ENCODE measurements around the gene KIF26A. TPM values are rescaled to one million over a fixed set of nuclear protein-coding genes. Genes with fewer than 3 reads are reported as not detected.
"Not testable (repeated sequence)": the region's sequence is repeated elsewhere in the genome, so short reads cannot be mapped to it uniquely, and the experiment has no call there.

KIF26A gene
- total and polyA plus RNA-seq, 2 experiments from 2014 or later = 3.5 to 5.0 TPM

DNA sequence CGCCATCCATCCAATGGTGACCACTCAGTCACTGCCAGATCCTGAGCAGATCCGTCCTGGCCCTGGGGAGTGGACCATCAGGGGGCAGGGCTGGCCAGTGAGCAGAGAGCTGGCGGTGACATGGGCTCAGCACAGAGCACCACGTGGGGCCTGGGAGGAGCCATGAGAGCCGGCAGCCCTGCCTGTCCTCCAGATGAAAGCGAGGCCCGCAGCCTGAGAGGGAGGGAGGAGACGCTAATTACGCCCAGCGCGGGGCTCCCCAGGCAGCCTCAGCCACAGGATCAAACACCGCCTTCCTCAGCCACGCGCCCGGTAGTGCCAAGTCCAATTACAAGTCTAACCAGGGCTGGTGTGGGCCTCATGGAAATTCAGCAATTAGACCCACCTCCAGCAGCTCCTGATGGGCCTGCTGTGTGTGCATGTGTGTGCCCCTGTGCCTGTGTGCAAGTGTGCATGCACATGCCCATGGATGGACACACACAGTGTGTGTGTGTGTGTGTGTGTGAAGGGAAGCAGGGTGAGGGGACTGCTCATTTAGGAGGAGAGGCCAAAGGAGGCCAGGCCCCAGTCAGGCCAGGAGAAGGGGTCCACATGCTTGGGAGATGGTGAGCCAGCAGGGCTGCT is 68.0 kb downstream of the KIF26A start:
- no peaks in the 10 kb centered on the region for H3K27me3 ChIP-seq
- no peaks in the 10 kb centered on the region for H4K20me1 ChIP-seq (ENCODE audit: insufficient read depth, poor library complexity, severe bottlenecking)
- 38% methylated on average over 15 of the region's 15 CpGs for WGBS (ENCODE audit: low lambda C conversion rate, missing lambda C conversion rate)
- peak; percentile 86 for DNase-seq (ENCODE audit: low spot score)
- H3K9me2 ChIP-seq (replicated peaks; ENCODE audit: insufficient read depth) = no peaks in the 10 kb centered on the region
- H3K27ac ChIP-seq = no peak overlapping the region
- H3K79me2 ChIP-seq = no peaks in the 10 kb centered on the region
- no peak overlapping the region for H3K4me3 ChIP-seq
- H3K4me2 ChIP-seq = no peak overlapping the region
- H3K9me3 ChIP-seq (ENCODE audit: low read depth) = no peaks in the 10 kb centered on the region
- TF ChIP-seq EZH2 (IDR thresholded peaks at IDR 0.05; ENCODE audit: borderline replicate concordance) (no peak), EZH2phosphoT487 (IDR thresholded peaks at IDR 0.05; ENCODE audit: low read depth, severe bottlenecking, unreplicated experiment) (no peak)
- TF ChIP-seq, protein P1, sequence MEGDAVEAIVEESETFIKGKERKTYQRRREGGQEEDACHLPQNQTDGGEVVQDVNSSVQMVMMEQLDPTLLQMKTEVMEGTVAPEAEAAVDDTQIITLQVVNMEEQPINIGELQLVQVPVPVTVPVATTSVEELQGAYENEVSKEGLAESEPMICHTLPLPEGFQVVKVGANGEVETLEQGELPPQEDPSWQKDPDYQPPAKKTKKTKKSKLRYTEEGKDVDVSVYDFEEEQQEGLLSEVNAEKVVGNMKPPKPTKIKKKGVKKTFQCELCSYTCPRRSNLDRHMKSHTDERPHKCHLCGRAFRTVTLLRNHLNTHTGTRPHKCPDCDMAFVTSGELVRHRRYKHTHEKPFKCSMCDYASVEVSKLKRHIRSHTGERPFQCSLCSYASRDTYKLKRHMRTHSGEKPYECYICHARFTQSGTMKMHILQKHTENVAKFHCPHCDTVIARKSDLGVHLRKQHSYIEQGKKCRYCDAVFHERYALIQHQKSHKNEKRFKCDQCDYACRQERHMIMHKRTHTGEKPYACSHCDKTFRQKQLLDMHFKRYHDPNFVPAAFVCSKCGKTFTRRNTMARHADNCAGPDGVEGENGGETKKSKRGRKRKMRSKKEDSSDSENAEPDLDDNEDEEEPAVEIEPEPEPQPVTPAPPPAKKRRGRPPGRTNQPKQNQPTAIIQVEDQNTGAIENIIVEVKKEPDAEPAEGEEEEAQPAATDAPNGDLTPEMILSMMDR (IDR thresholded peaks at IDR 0.05; ENCODE audit: poor library complexity) = no peak
- no peaks in the 10 kb centered on the region for H3K36me3 ChIP-seq (replicated peaks; ENCODE audit: insufficient read depth, low read depth)
- H2AFZ ChIP-seq = no peak overlapping the region
- H3K4me1 ChIP-seq (ENCODE audit: insufficient read depth) = peaks cover 5% of the 10 kb centered on the region

DNA sequence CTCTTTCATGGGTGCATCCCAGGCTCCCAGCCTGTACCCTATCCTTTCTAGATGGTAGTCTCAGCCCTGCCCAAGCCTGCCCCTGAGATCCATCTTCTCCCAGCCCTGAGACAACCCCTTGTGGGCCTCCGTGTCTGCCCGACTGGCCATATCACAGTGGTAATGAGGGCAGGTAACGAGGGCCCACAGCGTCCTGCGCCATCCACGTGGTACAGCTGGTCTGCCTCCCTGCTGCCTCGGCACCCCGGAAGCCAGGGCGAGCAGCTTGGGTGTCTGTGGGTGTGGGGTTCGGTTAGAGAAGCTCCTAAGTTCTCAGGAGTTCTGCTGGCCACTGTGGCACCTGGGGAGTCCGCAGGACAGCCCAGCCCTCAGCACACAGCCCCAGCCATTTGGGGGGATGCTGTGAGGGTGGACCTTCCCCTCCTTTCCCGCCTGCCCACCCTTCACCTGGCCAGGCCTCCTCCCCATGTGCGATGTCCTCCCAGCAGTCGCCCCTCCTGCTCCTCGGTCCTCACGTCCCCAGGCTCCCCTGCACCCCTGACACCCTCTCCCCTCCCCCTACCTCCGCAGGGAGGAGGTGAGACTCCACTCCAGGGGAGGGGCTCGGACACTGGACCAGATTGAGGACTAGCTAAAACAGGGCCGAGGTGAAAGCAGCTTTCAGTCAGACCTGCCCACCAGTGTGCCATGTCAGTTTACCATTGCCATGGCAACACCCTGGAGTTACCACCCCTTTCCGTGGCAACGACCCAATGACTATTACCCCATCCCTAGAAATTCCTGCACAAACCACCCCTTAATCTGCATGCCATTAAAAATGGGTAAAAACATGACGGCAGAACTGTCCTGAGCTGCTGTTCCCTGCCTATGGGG is 69.0 kb downstream of the KIF26A start:
- no peak overlapping the region for H2AFZ ChIP-seq
- H3K27me3 ChIP-seq = no peaks in the 10 kb centered on the region
- H3K9me2 ChIP-seq (replicated peaks; ENCODE audit: insufficient read depth) = no peaks in the 10 kb centered on the region
- H3K4me1 ChIP-seq (ENCODE audit: insufficient read depth) = peaks cover 5% of the 10 kb centered on the region
- TF ChIP-seq EZH2 (IDR thresholded peaks at IDR 0.05; ENCODE audit: borderline replicate concordance) = no peak
- TF ChIP-seq EZH2phosphoT487 (IDR thresholded peaks at IDR 0.05; ENCODE audit: low read depth, severe bottlenecking, unreplicated experiment) = no peak
- TF ChIP-seq, protein P1 (IDR thresholded peaks at IDR 0.05; ENCODE audit: poor library complexity) = no peak
- 92% methylated on average over 19 of the region's 22 CpGs for WGBS (ENCODE audit: low lambda C conversion rate, missing lambda C conversion rate)
- no peaks in the 10 kb centered on the region for H3K79me2 ChIP-seq
- DNase-seq (ENCODE audit: low spot score) = no peak
- H3K27ac ChIP-seq = no peak overlapping the region
- no peaks in the 10 kb centered on the region for H3K36me3 ChIP-seq (replicated peaks; ENCODE audit: insufficient read depth, low read depth)
- H4K20me1 ChIP-seq (ENCODE audit: insufficient read depth, poor library complexity, severe bottlenecking) = no peaks in the 10 kb centered on the region
- no peak overlapping the region for H3K4me2 ChIP-seq
- no peak overlapping the region for H3K4me3 ChIP-seq
- H3K9me3 ChIP-seq (ENCODE audit: low read depth) = no peaks in the 10 kb centered on the region

DNA sequence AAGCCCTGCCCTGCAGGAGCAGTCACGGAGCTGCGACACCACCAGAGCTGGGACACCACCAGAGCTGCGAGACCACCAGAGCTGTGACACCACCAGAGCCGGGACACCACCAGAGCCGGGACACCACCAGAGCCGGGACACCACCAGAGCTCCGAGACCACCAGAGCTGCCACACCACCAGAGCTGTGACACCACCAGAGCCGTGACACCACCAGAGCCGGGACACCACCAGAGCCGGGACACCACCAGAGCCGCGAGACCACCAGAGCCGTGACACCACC is 69.6 kb downstream of the KIF26A start:
- H3K4me2 ChIP-seq; H3K4me3 ChIP-seq; H3K79me2 ChIP-seq; H3K36me3 ChIP-seq (replicated peaks; ENCODE audit: insufficient read depth, low read depth); H3K9me3 ChIP-seq (ENCODE audit: low read depth); H3K27me3 ChIP-seq; H2AFZ ChIP-seq; DNase-seq (ENCODE audit: low spot score); H3K9me2 ChIP-seq (replicated peaks; ENCODE audit: insufficient read depth); H3K27ac ChIP-seq; H3K4me1 ChIP-seq (ENCODE audit: insufficient read depth); H4K20me1 ChIP-seq (ENCODE audit: insufficient read depth, poor library complexity, severe bottlenecking): not testable (repeated sequence)
- WGBS (ENCODE audit: low lambda C conversion rate, missing lambda C conversion rate) = 98% methylated on average over 13 of the region's 13 CpGs

DNA sequence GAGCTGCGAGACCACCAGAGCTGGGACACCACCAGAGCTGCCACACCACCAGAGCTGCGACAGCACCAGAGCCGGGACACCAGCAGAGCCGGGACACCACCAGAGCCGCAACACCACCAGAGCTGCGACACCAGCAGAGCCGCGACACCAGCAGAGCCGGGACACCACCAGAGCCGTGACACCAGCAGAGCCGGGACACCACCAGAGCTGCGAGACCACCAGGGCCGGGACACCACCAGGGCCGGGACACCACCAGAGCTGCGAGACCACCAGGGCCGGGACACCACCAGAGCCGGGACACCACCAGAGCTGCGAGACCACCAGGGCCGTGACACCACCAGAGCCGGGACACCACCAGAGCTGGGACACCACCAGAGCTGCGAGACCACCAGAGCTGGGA is 69.9 kb downstream of the KIF26A start:
- not testable (repeated sequence) for DNase-seq (ENCODE audit: low spot score); H3K27ac ChIP-seq; H3K36me3 ChIP-seq (replicated peaks; ENCODE audit: insufficient read depth, low read depth); H3K4me3 ChIP-seq; H3K4me2 ChIP-seq; H3K9me3 ChIP-seq (ENCODE audit: low read depth); H3K9me2 ChIP-seq (replicated peaks; ENCODE audit: insufficient read depth); H3K27me3 ChIP-seq; H3K4me1 ChIP-seq (ENCODE audit: insufficient read depth); H3K79me2 ChIP-seq; H4K20me1 ChIP-seq (ENCODE audit: insufficient read depth, poor library complexity, severe bottlenecking); H2AFZ ChIP-seq
- WGBS (ENCODE audit: low lambda C conversion rate, missing lambda C conversion rate) = over 99% methylated on average over 20 of the region's 21 CpGs

DNA sequence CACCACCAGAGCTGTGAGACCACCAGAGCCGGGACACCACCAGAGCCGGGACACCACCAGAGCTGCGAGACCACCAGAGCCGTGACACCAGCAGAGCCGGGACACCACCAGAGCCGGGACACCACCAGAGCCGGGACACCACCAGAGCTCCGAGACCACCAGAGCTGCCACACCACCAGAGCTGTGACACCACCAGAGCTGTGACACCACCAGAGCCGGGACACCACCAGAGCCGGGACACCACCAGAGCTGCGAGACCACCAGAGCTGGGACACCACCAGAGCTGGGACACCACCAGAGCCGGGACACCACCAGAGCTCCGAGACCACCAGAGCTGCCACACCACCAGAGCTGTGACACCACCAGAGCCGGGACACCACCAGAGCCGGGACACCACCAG is 70.7 kb downstream of the KIF26A start:
- DNase-seq (ENCODE audit: low spot score); H3K4me1 ChIP-seq (ENCODE audit: insufficient read depth); H3K9me2 ChIP-seq (replicated peaks; ENCODE audit: insufficient read depth); H4K20me1 ChIP-seq (ENCODE audit: insufficient read depth, poor library complexity, severe bottlenecking); H3K4me2 ChIP-seq; H3K27ac ChIP-seq; H3K36me3 ChIP-seq (replicated peaks; ENCODE audit: insufficient read depth, low read depth); H3K9me3 ChIP-seq (ENCODE audit: low read depth); H3K27me3 ChIP-seq; H3K4me3 ChIP-seq; H3K79me2 ChIP-seq; H2AFZ ChIP-seq: not testable (repeated sequence)
- WGBS (ENCODE audit: low lambda C conversion rate, missing lambda C conversion rate) = 98% methylated on average over 10 of the region's 15 CpGs

All from hepatocyte (in vitro differentiated cells).